ENCODE measurements around the gene CCDC190. TPM values are rescaled to one million over a fixed set of nuclear protein-coding genes. Genes with fewer than 3 reads are reported as not detected.

Gene CCDC190, protein sequence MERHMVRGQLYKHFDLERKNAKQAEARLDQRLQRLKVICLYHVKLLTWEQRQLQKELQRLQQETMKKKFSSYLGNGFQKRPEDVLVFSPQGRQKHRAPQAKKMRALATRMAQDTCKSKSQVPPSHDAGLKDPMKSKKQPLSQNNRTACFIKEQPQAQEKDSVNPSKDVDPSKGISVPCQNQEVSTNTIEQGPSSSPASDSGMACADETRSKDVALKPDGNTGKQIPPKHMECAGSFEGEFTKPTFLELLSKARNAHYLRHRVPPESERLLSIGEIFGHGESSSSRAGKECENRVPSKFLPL
- not detected for total RNA-seq

- Mint-ChIP-seq H3K36me3 (no peaks in the 10 kb centered on the region), H3K4me1 (no peaks in the 10 kb centered on the region), H3K27me3 (peaks cover 7% of the 10 kb centered on the region), H3K4me3 (no peak within 1 kb of the TSS), H3K9me3 (no peaks in the 10 kb centered on the region), H3K27ac (no peak within 1 kb of the TSS)
- ATAC-seq (ENCODE audit: low read depth) (no peak), DNase-seq (no peak)
- POLR2A ChIA-PET = no interaction called here
Measured at GRCh38 chr1:162861101-162861500, at the start of gene CCDC190. CCDC190 (minus strand) TSS chr1:162861175; CDS start chr1:162859646, 1,529 bp downstream.

- no peaks in the 10 kb centered on the region for H3K36me3 Mint-ChIP-seq
- H3K27me3 Mint-ChIP-seq = peaks cover 5% of the 10 kb centered on the region
- DNase-seq = no peak
- POLR2A ChIA-PET = no interaction called here
- no peak overlapping the region for H3K27ac Mint-ChIP-seq
- H3K4me3 Mint-ChIP-seq = no peak overlapping the region
- ATAC-seq (ENCODE audit: low read depth) = no peak
- no peaks in the 10 kb centered on the region for H3K4me1 Mint-ChIP-seq
- peaks cover 1% of the 10 kb centered on the region for H3K9me3 Mint-ChIP-seq
Measured at GRCh38 chr1:162910161-162910560, 49.2 kb upstream of the CCDC190 start.

DNA sequence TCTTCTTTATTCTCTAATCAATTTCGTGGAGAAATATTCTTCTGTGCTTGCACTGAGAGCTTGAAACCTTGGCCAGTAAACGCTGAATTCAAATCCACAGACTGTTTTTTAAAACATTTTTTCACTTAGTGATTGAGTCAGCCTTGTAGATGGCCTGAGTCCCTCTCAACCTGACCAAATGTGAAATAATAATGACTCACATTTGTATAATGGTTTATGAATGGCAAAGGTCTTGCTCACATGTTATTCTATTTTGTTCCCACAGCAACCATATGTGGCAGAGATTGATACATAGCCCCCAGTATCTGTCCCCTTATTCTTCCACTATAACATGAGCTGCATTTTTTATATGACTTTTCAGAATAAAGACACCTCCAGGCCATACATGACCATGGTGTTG lies 47.8 kb upstream of the CCDC190 start:
- Mint-ChIP-seq H3K36me3 (no peaks in the 10 kb centered on the region), H3K9me3 (peaks cover 1% of the 10 kb centered on the region)
- POLR2A ChIA-PET = no interaction called here

DNA sequence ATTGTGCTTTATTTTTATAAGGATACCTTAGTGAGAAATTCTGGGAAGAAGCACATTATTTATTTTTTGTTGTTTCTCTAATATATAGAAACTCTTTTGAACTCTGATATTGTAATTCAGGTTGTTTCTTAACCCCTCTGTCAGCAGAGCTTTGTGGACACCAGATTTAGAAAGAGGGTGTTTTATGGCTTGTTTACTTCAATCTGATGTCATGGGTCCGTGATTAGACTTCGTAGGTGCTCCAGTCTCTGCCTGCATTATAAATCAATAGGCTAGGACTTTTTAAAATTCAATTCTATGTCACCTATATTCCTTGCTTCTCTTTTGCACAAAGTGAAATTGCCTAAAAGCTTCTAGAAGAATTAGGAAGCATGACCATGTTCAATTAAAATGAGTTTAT lies 47.3 kb upstream of the CCDC190 start:
- H3K9me3 Mint-ChIP-seq = peaks cover 1% of the 10 kb centered on the region
- POLR2A ChIA-PET = no interaction called here

More for the DNA sequence above, 47.8 kb upstream of the CCDC190 start:
- no peak for DNase-seq
- Mint-ChIP-seq H3K4me3 (no peak overlapping the region), H3K27me3 (peaks cover 5% of the 10 kb centered on the region), H3K4me1 (no peaks in the 10 kb centered on the region), H3K27ac (no peak overlapping the region)
- no peak for ATAC-seq (ENCODE audit: low read depth)

DNA sequence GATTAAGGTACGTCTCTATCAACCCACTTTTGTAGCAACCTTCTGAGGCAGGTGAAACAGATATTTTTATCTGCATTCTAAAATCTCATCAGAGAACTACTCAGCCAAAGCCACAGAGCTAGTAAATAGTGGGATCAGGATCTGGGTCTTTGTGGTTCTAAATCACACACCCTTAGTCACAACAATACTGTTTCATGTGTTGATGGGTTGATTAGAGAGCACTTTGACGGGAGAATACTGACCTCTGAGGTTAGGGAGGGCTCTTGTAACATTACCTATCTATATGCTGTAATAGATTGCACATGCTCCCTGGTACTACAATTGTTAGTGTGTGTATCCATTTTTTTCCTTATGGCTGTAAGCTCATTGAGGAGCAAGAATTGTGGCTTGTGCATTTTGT lies 45.5 kb upstream of the CCDC190 start:
- Mint-ChIP-seq H3K27ac (no peak overlapping the region), H3K27me3 (peaks cover 5% of the 10 kb centered on the region), H3K36me3 (no peaks in the 10 kb centered on the region), H3K4me3 (no peak overlapping the region), H3K9me3 (no peaks in the 10 kb centered on the region), H3K4me1 (no peaks in the 10 kb centered on the region)
- POLR2A ChIA-PET = no interaction called here
- DNase-seq = no peak
- ATAC-seq (ENCODE audit: low read depth) = no peak

More for the DNA sequence above, 47.3 kb upstream of the CCDC190 start:
- Mint-ChIP-seq H3K36me3 (no peaks in the 10 kb centered on the region), H3K4me3 (no peak overlapping the region), H3K27ac (no peak overlapping the region), H3K4me1 (no peaks in the 10 kb centered on the region), H3K27me3 (peaks cover 5% of the 10 kb centered on the region)
- ATAC-seq (ENCODE audit: low read depth) (no peak), DNase-seq (no peak)

DNA sequence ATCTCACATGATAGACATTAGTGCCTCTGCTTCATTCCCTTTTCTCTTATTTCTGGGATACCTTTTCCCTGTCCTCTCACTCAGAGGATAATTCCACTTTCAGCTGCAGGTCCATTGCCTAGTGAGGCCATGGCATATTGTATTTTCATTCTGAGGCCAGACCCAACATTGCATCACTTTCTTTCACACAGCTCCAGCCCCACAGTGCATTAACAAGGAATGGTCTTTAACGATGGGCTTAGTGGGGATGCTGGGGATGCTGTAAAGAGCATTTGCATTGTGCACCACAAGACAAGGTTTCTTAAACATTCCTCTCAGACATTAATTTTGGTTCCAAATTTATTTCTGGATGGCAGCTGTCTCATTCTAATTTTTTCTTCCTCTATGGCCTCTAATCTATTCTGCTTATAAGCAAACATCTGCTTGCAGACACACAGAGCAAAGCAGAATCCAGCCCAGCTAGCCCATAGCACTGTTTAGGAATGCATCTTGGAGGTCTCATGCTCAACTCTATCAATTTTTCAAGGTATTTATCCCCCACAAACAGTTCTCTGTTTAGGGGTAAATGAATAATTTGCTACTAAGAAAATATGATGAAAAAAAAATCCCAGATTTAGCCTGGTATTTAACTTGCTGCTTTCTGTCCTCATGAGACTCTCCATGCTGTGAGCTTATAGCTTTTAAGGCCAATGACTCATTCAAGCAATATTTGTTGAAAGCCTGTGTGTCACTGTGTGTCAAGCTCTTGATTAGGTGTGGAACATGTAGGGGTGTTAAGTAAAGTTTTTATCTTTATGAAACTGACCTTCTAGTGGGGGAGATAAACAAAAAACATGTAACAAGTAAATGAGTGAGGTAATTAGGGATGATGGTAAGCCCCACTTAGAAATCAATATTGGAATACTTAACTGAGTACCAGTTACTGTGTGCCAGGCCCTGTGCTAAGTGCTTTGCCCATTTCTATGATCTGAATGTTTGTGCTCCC lies 44.5 kb upstream of the CCDC190 start:
- H3K27me3 Mint-ChIP-seq = peaks cover 3% of the 10 kb centered on the region
- no peak for ATAC-seq (ENCODE audit: low read depth)
- no peak for DNase-seq
- no peak overlapping the region for H3K4me3 Mint-ChIP-seq
- H3K36me3 Mint-ChIP-seq = no peaks in the 10 kb centered on the region
- POLR2A ChIA-PET = no interaction called here
- H3K9me3 Mint-ChIP-seq = no peaks in the 10 kb centered on the region
- H3K27ac Mint-ChIP-seq = no peak overlapping the region
- no peaks in the 10 kb centered on the region for H3K4me1 Mint-ChIP-seq

DNA sequence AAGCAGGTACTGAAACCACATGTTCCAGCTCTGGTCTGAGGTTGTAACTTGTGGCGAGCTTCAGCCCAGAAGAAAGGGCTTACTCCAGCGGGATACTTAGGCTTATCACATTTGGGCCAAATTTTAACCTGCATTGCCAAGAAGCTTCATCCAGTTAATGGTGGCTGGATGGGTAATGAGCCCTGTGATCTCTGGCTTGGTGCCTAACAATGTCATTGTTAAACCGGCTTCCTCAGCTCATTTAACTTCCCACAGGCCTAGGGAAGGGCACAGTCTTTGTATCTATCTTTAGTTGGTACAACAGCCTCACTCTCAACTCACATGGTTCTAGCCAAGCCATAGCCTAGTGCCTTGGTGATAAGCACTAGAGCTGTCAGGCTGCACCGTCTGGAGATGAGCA lies 43.6 kb upstream of the CCDC190 start:
- ATAC-seq (ENCODE audit: low read depth) (no peak), DNase-seq (no peak)
- no peaks in the 10 kb centered on the region for H3K36me3 Mint-ChIP-seq
- H3K4me1 Mint-ChIP-seq = no peaks in the 10 kb centered on the region
- no peak overlapping the region for H3K27ac Mint-ChIP-seq
- peaks cover 4% of the 10 kb centered on the region for H3K27me3 Mint-ChIP-seq
- POLR2A ChIA-PET = no interaction called here
- H3K9me3 Mint-ChIP-seq = no peaks in the 10 kb centered on the region
- H3K4me3 Mint-ChIP-seq = no peak overlapping the region

- H3K36me3 Mint-ChIP-seq = no peaks in the 10 kb centered on the region
- no peak for DNase-seq
- POLR2A ChIA-PET = no interaction called here
- no peak overlapping the region for H3K27ac Mint-ChIP-seq
- ATAC-seq (ENCODE audit: low read depth) = no peak
- no peaks in the 10 kb centered on the region for H3K9me3 Mint-ChIP-seq
- no peaks in the 10 kb centered on the region for H3K4me1 Mint-ChIP-seq
- no peak overlapping the region for H3K4me3 Mint-ChIP-seq
- H3K27me3 Mint-ChIP-seq = peaks cover 4% of the 10 kb centered on the region
Measured at GRCh38 chr1:162904023-162904422, 43.0 kb upstream of the CCDC190 start.

DNA sequence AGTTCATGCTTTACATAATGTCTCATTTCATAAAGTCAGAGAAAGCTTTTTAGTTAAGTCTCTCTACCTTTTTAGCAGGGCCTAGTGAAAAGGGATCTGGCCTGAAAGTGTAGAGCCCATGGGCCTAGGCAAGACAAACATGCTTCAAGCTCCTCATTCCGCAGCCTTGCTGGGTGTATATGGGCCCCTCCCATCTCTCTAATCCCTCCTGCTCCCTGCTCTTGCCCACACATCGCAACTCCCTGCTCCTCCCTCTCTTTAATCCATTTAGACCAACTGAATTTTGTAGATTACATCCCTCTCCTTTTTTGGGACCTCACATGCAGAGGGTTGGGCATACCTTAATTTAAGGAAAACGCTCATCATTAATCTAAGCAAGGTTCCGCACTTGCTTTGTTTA lies 42.3 kb upstream of the CCDC190 start:
- POLR2A ChIA-PET = no interaction called here
- no peaks in the 10 kb centered on the region for H3K4me1 Mint-ChIP-seq
- peaks cover 4% of the 10 kb centered on the region for H3K27me3 Mint-ChIP-seq
- no peaks in the 10 kb centered on the region for H3K9me3 Mint-ChIP-seq
- H3K27ac Mint-ChIP-seq = no peak overlapping the region
- ATAC-seq (ENCODE audit: low read depth) (no peak), DNase-seq (no peak)
- no peaks in the 10 kb centered on the region for H3K36me3 Mint-ChIP-seq
- H3K4me3 Mint-ChIP-seq = no peak overlapping the region

- Mint-ChIP-seq H3K36me3 (no peaks in the 10 kb centered on the region), H3K27me3 (peaks cover 4% of the 10 kb centered on the region), H3K4me1 (no peaks in the 10 kb centered on the region), H3K27ac (no peak overlapping the region), H3K9me3 (no peaks in the 10 kb centered on the region), H3K4me3 (no peak overlapping the region)
- POLR2A ChIA-PET = no interaction called here
- DNase-seq (no peak), ATAC-seq (ENCODE audit: low read depth) (no peak)
Measured at GRCh38 chr1:162902416-162902815, 41.4 kb upstream of the CCDC190 start.

DNA sequence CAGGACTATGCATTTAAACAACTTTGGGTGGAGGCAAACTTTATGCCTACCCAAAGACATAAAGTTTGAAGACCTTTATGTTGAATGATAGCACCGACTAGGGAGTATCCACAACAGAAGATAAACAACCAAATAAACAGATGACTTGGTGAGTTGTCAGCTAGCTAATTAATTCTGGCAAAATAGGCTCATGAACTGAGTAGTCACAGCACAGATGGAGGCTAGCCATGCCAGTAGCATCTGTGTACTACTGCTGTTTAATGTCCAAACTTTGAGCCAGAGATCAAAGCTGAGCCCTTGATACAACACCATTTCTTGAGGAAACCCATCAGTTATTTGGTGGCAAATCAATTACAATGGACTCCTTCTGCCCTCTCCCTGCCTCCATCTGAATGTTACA lies 40.3 kb upstream of the CCDC190 start:
- no peaks in the 10 kb centered on the region for H3K9me3 Mint-ChIP-seq
- ATAC-seq (ENCODE audit: low read depth) (no peak), DNase-seq (no peak)
- no peak overlapping the region for H3K4me3 Mint-ChIP-seq
- H3K27me3 Mint-ChIP-seq = peaks cover 2% of the 10 kb centered on the region
- no peak overlapping the region for H3K27ac Mint-ChIP-seq
- H3K36me3 Mint-ChIP-seq = no peaks in the 10 kb centered on the region
- H3K4me1 Mint-ChIP-seq = no peaks in the 10 kb centered on the region
- POLR2A ChIA-PET = no interaction called here

DNA sequence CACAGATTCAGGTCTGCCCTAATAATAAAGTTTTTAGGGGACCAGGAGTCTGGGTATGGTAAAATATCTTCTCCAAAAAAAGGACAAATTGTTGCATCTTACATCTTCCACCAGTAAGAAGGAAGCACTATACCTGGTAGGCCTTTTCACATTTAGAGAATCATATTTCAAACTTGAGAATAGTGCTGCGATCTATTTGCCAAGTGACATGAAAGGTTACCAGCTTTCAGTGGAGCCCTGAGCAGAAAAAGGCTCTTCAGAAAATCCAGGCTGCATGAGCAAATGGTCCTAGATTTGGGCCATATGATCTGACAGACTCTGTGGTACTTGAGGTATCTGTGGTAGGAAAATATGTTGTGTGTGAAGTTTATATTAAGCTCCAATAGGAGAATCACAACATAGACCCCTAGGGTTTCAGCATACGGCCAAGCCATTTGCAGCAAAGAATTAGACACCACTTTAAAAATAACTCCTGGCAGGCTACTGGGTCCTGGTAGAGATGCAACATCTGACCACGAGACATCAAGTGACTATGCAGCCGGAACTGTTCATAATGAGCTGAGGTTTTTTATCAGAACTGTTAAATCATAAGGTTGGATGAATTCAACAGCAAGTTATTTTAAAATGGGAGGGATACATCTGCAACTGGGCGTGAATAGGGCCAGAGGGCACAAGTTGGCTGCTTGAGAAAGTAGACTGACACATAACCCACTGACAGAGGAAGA lies 38.6 kb upstream of the CCDC190 start:
- no peak overlapping the region for H3K27ac Mint-ChIP-seq
- no peaks in the 10 kb centered on the region for H3K36me3 Mint-ChIP-seq
- no peak for ATAC-seq (ENCODE audit: low read depth)
- POLR2A ChIA-PET = no interaction called here
- H3K9me3 Mint-ChIP-seq = no peaks in the 10 kb centered on the region
- DNase-seq = no peak
- H3K4me1 Mint-ChIP-seq = no peaks in the 10 kb centered on the region
- H3K27me3 Mint-ChIP-seq = peaks cover 3% of the 10 kb centered on the region
- no peak overlapping the region for H3K4me3 Mint-ChIP-seq

GRCh38 chr1:162893612-162893908 lies 32.6 kb upstream of the CCDC190 start:
- H3K27ac Mint-ChIP-seq = no peak overlapping the region
- H3K9me3 Mint-ChIP-seq = no peaks in the 10 kb centered on the region
- H3K4me1 Mint-ChIP-seq = no peaks in the 10 kb centered on the region
- no peak overlapping the region for H3K4me3 Mint-ChIP-seq
- POLR2A ChIA-PET = no interaction called here
- ATAC-seq (ENCODE audit: low read depth) (no peak), DNase-seq (no peak)
- peaks cover 9% of the 10 kb centered on the region for H3K27me3 Mint-ChIP-seq
- H3K36me3 Mint-ChIP-seq = no peaks in the 10 kb centered on the region
